Liver (tissue), 9 donors: ENCODE data around the gene OPHN1. TPM values are rescaled to one million over a fixed set of nuclear protein-coding genes. Genes with fewer than 3 reads are reported as not detected.

Source experiments
- DNase-seq: peaks from one replicate; pipeline ENCODE4 v3.0.0-alpha.2; 2017; ENCODE audit warnings: low spot score
- H3K27ac ChIP-seq, 2 donors: one replicate each; pipeline ENCODE4 v1.7.0; 2013; ENCODE audit warnings: inconsistent platforms in 2 of 2, low read length in 2 of 2, control low read depth in 1 of 2, low read depth in 1 of 2, mild to moderate bottlenecking in 1 of 2
- H3K27me3 ChIP-seq, 4 donors: one replicate each; pipeline versions ENCODE4 v1.6.1 to v1.7.0; 2013; ENCODE audit warnings: low read length in 3 of 4, inconsistent platforms in 1 of 4, mild to moderate bottlenecking in 1 of 4, moderate library complexity in 1 of 4; ENCODE audit not compliant: control insufficient read depth in 4 of 4, insufficient read depth in 4 of 4
- H3K36me3 ChIP-seq, 4 donors: one replicate each; pipeline versions ENCODE4 v1.6.1 to v1.7.0; 2013; ENCODE audit warnings: low read length in 3 of 4, mild to moderate bottlenecking in 3 of 4, low read depth in 1 of 4, moderate library complexity in 1 of 4; ENCODE audit not compliant: control insufficient read depth in 4 of 4, insufficient read depth in 3 of 4
- H3K4me1 ChIP-seq, 4 donors: one replicate each; pipeline versions ENCODE4 v1.6.1 to v1.7.0; 2013; ENCODE audit warnings: low read length in 3 of 4, mild to moderate bottlenecking in 3 of 4, moderate library complexity in 1 of 4; ENCODE audit not compliant: control insufficient read depth in 4 of 4, insufficient read depth in 4 of 4
- H3K4me3 ChIP-seq, 3 donors: one replicate each; pipeline versions ENCODE4 v1.6.1 to v1.7.0; 2013; ENCODE audit warnings: low read length in 3 of 3, control low read depth in 1 of 3, low read depth in 1 of 3, mild to moderate bottlenecking in 1 of 3
- H3K9ac ChIP-seq, 2 donors: one replicate each; pipeline ENCODE4 v1.7.0; 2013; ENCODE audit warnings: low read length in 2 of 2, mild to moderate bottlenecking in 2 of 2, moderate library complexity in 2 of 2, control low read depth in 1 of 2, low read depth in 1 of 2
- H3K9me3 ChIP-seq, 4 donors: one replicate each; pipeline versions ENCODE4 v1.6.1 to v1.7.0; 2013; ENCODE audit warnings: low read length in 3 of 4; ENCODE audit not compliant: control insufficient read depth in 4 of 4
- CTCF ChIP-seq: fragments of 150-350 bp; IDR thresholded peaks from 2 replicates; pipeline ENCODE4 v1.5.1; 2017; ENCODE audit warnings: improper control_type of control experiment, low read depth, low read length; ENCODE audit not compliant: missing input control
- FOXA1 ChIP-seq: IDR thresholded peaks from 2 replicates; pipeline ENCODE4 v1.6.1; 2016; ENCODE audit warnings: antibody characterized with exemption
- HNF4A ChIP-seq, 2 donors: conservative IDR thresholded peaks; 2 replicates each; pipeline ENCODE4 v1.6.1; 2016; ENCODE audit warnings: antibody characterized with exemption in 2 of 2, mild to moderate bottlenecking in 2 of 2
- HNF4G ChIP-seq: IDR thresholded peaks from 2 replicates; pipeline ENCODE4 v1.6.1; 2016; ENCODE audit warnings: antibody characterized with exemption
- JUND ChIP-seq, 2 donors: IDR thresholded peaks; 2 replicates each; pipeline ENCODE4 v1.6.1; 2016; ENCODE audit warnings: antibody characterized with exemption in 2 of 2
- MAX ChIP-seq: IDR thresholded peaks from 2 replicates; pipeline ENCODE4 v1.6.1; 2016; ENCODE audit warnings: antibody characterized with exemption
- NR2F2 ChIP-seq: IDR thresholded peaks from 2 replicates; pipeline ENCODE4 v1.6.1; 2016; ENCODE audit warnings: antibody characterized with exemption
- RAD21 ChIP-seq, 2 donors: IDR thresholded peaks; 2 replicates each; pipeline ENCODE4 v1.6.1; 2016; ENCODE audit warnings: antibody characterized with exemption in 2 of 2, mild to moderate bottlenecking in 2 of 2
- REST ChIP-seq: IDR thresholded peaks from 2 replicates; pipeline ENCODE4 v1.6.1; 2016; ENCODE audit warnings: antibody characterized with exemption, mild to moderate bottlenecking
- SP1 ChIP-seq: IDR thresholded peaks from 2 replicates; pipeline ENCODE4 v1.6.1; 2018; ENCODE audit warnings: antibody characterized with exemption, mild to moderate bottlenecking
- TAF1 ChIP-seq: conservative IDR thresholded peaks from 2 replicates; pipeline ENCODE4 v1.6.1; 2016; ENCODE audit warnings: antibody characterized with exemption, mild to moderate bottlenecking
- YY1 ChIP-seq: IDR thresholded peaks from 2 replicates; pipeline ENCODE4 v1.6.1; 2016; ENCODE audit warnings: antibody characterized with exemption, mild to moderate bottlenecking
- ZBTB33 ChIP-seq: IDR thresholded peaks from 2 replicates; pipeline ENCODE4 v1.6.1; 2016; ENCODE audit warnings: antibody characterized with exemption
- WGBS: extraction: QIAGEN DNeasy Blood & Tissue Kit; methylation state at CpG from one replicate; pipeline ENCODE4 v1.1.7; 2013; 5-methylcytosine and 5-hydroxymethylcytosine counted together
- polyA plus RNA-seq, 2 donors: library from polyadenylated mRNA; stranded (reverse) in 1 of 2; unstranded in 1 of 2; fragments of 200-250 nt in 1 of 2; fragments of >200 nt in 1 of 2; fragmentation: Nextera tagmentation in 1 of 2; extraction: Ambion mirVana in 1 of 2; gene quantifications; one replicate each; pipeline versions ENCODE4 v1.2.1 to v1.2.3, GENCODE V29; 2013 to 2015
- total RNA-seq, 2 donors: library from RNA; depleted of rRNA; stranded (reverse); fragments of >200 nt; gene quantifications; one replicate each; pipeline ENCODE4 v1.2.3, GENCODE V29; 2014
- donor health status: healthy.
- donor health status: healthy.
- donor health status: healthy.
- donor health status: healthy.
- donor health status: healthy.

The OPHN1 gene
- total and polyA plus RNA-seq, 4 donors = 0.17 to 1.2 (median 0.60) TPM

- no peak for DNase-seq
- Histone ChIP-seq H3K9ac (no peak overlapping the region), H3K36me3 (no peaks in the 10 kb centered on the region), H3K4me1 (no peaks in the 10 kb centered on the region), H3K27me3 (peaks cover 0 to 3% (median 0%) of the 10 kb centered on the region in 4 donors), H3K9me3 (no peaks in the 10 kb centered on the region), H3K4me3 (no peak overlapping the region), H3K27ac (no peak overlapping the region)
- WGBS = 79% methylated on average over 5 of the region's 5 CpGs
- TF ChIP-seq HNF4A (conservative IDR thresholded peaks at IDR 0.05) (no peak), YY1 (no peak), TAF1 (no peak), MAX (no peak), JUND (IDR thresholded peaks at IDR 0.05) (no peak), HNF4G (no peak), ZBTB33 (no peak), NR2F2 (no peak), REST (no peak), CTCF (no peak), SP1 (no peak), RAD21 (IDR thresholded peaks at IDR 0.05) (no peak)
Observed at GRCh38 chrX:68249401-68249831, 183.9 kb downstream of the OPHN1 start.

GRCh38 chrX:68238568-68238967, 194.7 kb downstream of the OPHN1 start:
- TF ChIP-seq RAD21 (IDR thresholded peaks at IDR 0.05) = peak in 1 of 2 donors; percentile 29
- no peak for TF ChIP-seq FOXA1
- peak; percentile 11 for TF ChIP-seq CTCF
- 90% methylated on average over 7 of the region's 7 CpGs for WGBS
- no peak overlapping the region for H3K4me3 ChIP-seq
- H3K9me3 ChIP-seq = no peaks in the 10 kb centered on the region
- no peaks in the 10 kb centered on the region for H3K36me3 ChIP-seq
- H3K4me1 ChIP-seq = no peaks in the 10 kb centered on the region
- no peaks in the 10 kb centered on the region for H3K27me3 ChIP-seq
- H3K27ac ChIP-seq = no peak overlapping the region
- H3K9ac ChIP-seq = no peak overlapping the region
- DNase-seq = no peak
